GM19463 (cell line): Measurements from ENCODE around the gene ESPN.
"Not testable (repeated sequence)": the region's sequence is repeated elsewhere in the genome, so short reads cannot be mapped to it uniquely, and the experiment has no call there.

Source experiments
- ATAC-seq: cut with Tn5 transposase; IDR thresholded peaks from one replicate; pipeline ENCODE4 v1.9.1; 2021; ENCODE audit warnings: mild to moderate bottlenecking, moderate library complexity; ENCODE audit not compliant: unreplicated experiment

Gene ESPN

GRCh38 chr1:6424619-6425593, at the start of gene ESPN:
Gene ESPN (plus strand): TSS chr1:6424776. CDS start chr1:6424956, 180 bp downstream.
- ATAC-seq = no peak

GRCh38 chr1:6378096-6378746, 46.4 kb upstream of the ESPN start:
- ATAC-seq = no peak

- ATAC-seq = no peak
Observed at GRCh38 chr1:6380037-6380436, 44.5 kb upstream of the ESPN start.

- no peak for ATAC-seq
Observed at GRCh38 chr1:6384135-6384534, 40.4 kb upstream of the ESPN start.

- no peak for ATAC-seq
Observed at GRCh38 chr1:6384962-6385361, 39.6 kb upstream of the ESPN start.

- no peak for ATAC-seq
Observed at GRCh38 chr1:6385488-6386191, 38.9 kb upstream of the ESPN start.

GRCh38 chr1:6386371-6386949, 38.1 kb upstream of the ESPN start:
- no peak for ATAC-seq

- no peak for ATAC-seq
Observed at GRCh38 chr1:6389971-6390370, 34.6 kb upstream of the ESPN start.

- no peak for ATAC-seq
Observed at GRCh38 chr1:6391951-6392808, 32.4 kb upstream of the ESPN start.

- peak; percentile 11 for ATAC-seq
Observed at GRCh38 chr1:6392809-6393399, 31.7 kb upstream of the ESPN start.

- peak; percentile 73 for ATAC-seq
Observed at GRCh38 chr1:6393400-6394187, 31.0 kb upstream of the ESPN start, which contains the start of gene ACOT7. Gene ACOT7 (minus strand): TSS chr1:6393767. CDS start chr1:6393399, 368 bp downstream.

- not testable (repeated sequence) for ATAC-seq
Observed at GRCh38 chr1:6395130-6395529, 29.4 kb upstream of the ESPN start.

- ATAC-seq = not testable (repeated sequence)
Observed at GRCh38 chr1:6395781-6396244, 28.8 kb upstream of the ESPN start.

- ATAC-seq = no peak
Observed at GRCh38 chr1:6396998-6397397, 27.6 kb upstream of the ESPN start.

GRCh38 chr1:6397844-6398441, 26.6 kb upstream of the ESPN start:
- ATAC-seq = no peak

- no peak for ATAC-seq
Observed at GRCh38 chr1:6399294-6399693, 25.3 kb upstream of the ESPN start.

GRCh38 chr1:6401673-6402072, 22.9 kb upstream of the ESPN start:
- no peak for ATAC-seq

GRCh38 chr1:6408023-6408422, 16.6 kb upstream of the ESPN start:
- ATAC-seq = no peak
